ENCODE measurements around the gene PDCD11.

The PDCD11 gene

GRCh38 chr10:103451091-103451813 lies 54.8 kb downstream of the PDCD11 start:
- DNase-seq (ENCODE audit: insufficient read length, low spot score) (no peak), FAIRE-seq (no peak)
- TF ChIP-seq CTCF (IDR thresholded peaks at IDR 0.05; ENCODE audit: insufficient read depth, missing control alignments) = no peak

- FAIRE-seq (no peak), DNase-seq (ENCODE audit: insufficient read length, low spot score) (no peak)
- TF ChIP-seq CTCF (IDR thresholded peaks at IDR 0.05; ENCODE audit: insufficient read depth, missing control alignments) = no peak
Measured at GRCh38 chr10:103451831-103452505, 55.5 kb downstream of the PDCD11 start, which contains the start of gene CALHM2. Gene CALHM2 (minus strand): TSS chr10:103452370. CDS start chr10:103449941, 2,429 bp downstream.

GRCh38 chr10:103452506-103453230 lies 56.2 kb downstream of the PDCD11 start:
- FAIRE-seq = no peak
- TF ChIP-seq CTCF (IDR thresholded peaks at IDR 0.05; ENCODE audit: insufficient read depth, missing control alignments) = no peak
- DNase-seq (ENCODE audit: insufficient read length, low spot score) = no peak

GRCh38 chr10:103454026-103454425 lies 57.6 kb downstream of the PDCD11 start:
- DNase-seq (ENCODE audit: insufficient read length, low spot score) = no peak
- no peak for FAIRE-seq
- no peak for TF ChIP-seq CTCF (IDR thresholded peaks at IDR 0.05; ENCODE audit: insufficient read depth, missing control alignments)

- FAIRE-seq = no peak
- no peak for TF ChIP-seq CTCF (IDR thresholded peaks at IDR 0.05; ENCODE audit: insufficient read depth, missing control alignments)
- DNase-seq (ENCODE audit: insufficient read length, low spot score) = no peak
Measured at GRCh38 chr10:103455235-103455634, 58.8 kb downstream of the PDCD11 start.

- TF ChIP-seq CTCF (IDR thresholded peaks at IDR 0.05; ENCODE audit: insufficient read depth, missing control alignments) = no peak
- FAIRE-seq (no peak), DNase-seq (ENCODE audit: insufficient read length, low spot score) (no peak)
Measured at GRCh38 chr10:103456074-103456660, 59.7 kb downstream of the PDCD11 start.

Measured in D721Med (cell line).